ENCODE measurements around the gene UBXN2A.

UBXN2A gene

GRCh38 chr2:23939987-23940717 lies at the start of gene UBXN2A:
Gene UBXN2A, plus strand, starts transcription at chr2:23940463. Its CDS starts 17,852 bp downstream, at chr2:23958315.
- peak; percentile 76 for DNase-seq

- DNase-seq: no peak
Observed at GRCh38 chr2:23900133-23900532, 40.1 kb upstream of the UBXN2A start.

- no peak for DNase-seq
Observed at GRCh38 chr2:23900541-23901322, 39.5 kb upstream of the UBXN2A start.

GRCh38 chr2:23901966-23902846 lies 38.1 kb upstream of the UBXN2A start:
- DNase-seq: no peak

- no peak for DNase-seq
Observed at GRCh38 chr2:23903034-23903433, 37.2 kb upstream of the UBXN2A start.

- no peak for DNase-seq
Observed at GRCh38 chr2:23904215-23904614, 36.0 kb upstream of the UBXN2A start.

GRCh38 chr2:23904692-23905091 lies 35.6 kb upstream of the UBXN2A start:
- no peak for DNase-seq

- no peak for DNase-seq
Observed at GRCh38 chr2:23905155-23905554, 35.1 kb upstream of the UBXN2A start.

- DNase-seq: no peak
Observed at GRCh38 chr2:23912054-23912453, 28.2 kb upstream of the UBXN2A start.

GRCh38 chr2:23915327-23915726 lies 24.9 kb upstream of the UBXN2A start:
- DNase-seq: no peak

GRCh38 chr2:23916727-23917405 lies 23.4 kb upstream of the UBXN2A start:
- peak; percentile 39 for DNase-seq

GRCh38 chr2:23918837-23919489 lies 21.3 kb upstream of the UBXN2A start:
- no peak for DNase-seq

GRCh38 chr2:23924589-23925359 lies 15.5 kb upstream of the UBXN2A start:
- no peak for DNase-seq

GRCh38 chr2:23925702-23926289 lies 14.5 kb upstream of the UBXN2A start:
- DNase-seq: peak; percentile 80

- no peak for DNase-seq
Observed at GRCh38 chr2:23926290-23926749, 13.9 kb upstream of the UBXN2A start.

- DNase-seq: peak; percentile 96
Observed at GRCh38 chr2:23926750-23927571, 13.3 kb upstream of the UBXN2A start, which contains the start of gene ATAD2B. Gene ATAD2B, minus strand, starts transcription at chr2:23927123. Its CDS starts 353 bp downstream, at chr2:23926770.

GRCh38 chr2:23934259-23934658 lies 6.0 kb upstream of the UBXN2A start:
- no peak for DNase-seq

GRCh38 chr2:23940718-23941620 lies 706 bp downstream of the UBXN2A start:
- no peak for DNase-seq

GRCh38 chr2:23941644-23942043 lies 1.4 kb downstream of the UBXN2A start:
- no peak for DNase-seq
